GM12872 (cell line): ENCODE measurements around the gene RPS15.

Experiments
- CTCF ChIP-seq: IDR thresholded peaks from 3 replicates; pipeline ENCODE4 v1.5.1; 2011; ENCODE audit warnings: low read depth, mild to moderate bottlenecking, low read length, moderate library complexity; ENCODE audit not compliant: insufficient read depth

Gene RPS15

GRCh38 chr19:1393841-1394240, 44.4 kb upstream of the RPS15 start:
- TF ChIP-seq CTCF, result no peak

- no peak for TF ChIP-seq CTCF
Measured at GRCh38 chr19:1394252-1395193, 43.7 kb upstream of the RPS15 start.

GRCh38 chr19:1395194-1396018, 42.8 kb upstream of the RPS15 start:
- TF ChIP-seq CTCF, result no peak

- TF ChIP-seq CTCF, result no peak
Measured at GRCh38 chr19:1396019-1396767, 42.0 kb upstream of the RPS15 start.

- TF ChIP-seq CTCF, result no peak
Measured at GRCh38 chr19:1396768-1397679, 41.2 kb upstream of the RPS15 start.

GRCh38 chr19:1397838-1398237, 40.4 kb upstream of the RPS15 start:
- no peak for TF ChIP-seq CTCF
